Stimulated activated CD4-positive, alpha-beta T cell treated with anti-CD3 and anti-CD28 coated beads, Interleukin-2, amount 100 ng/mL, for 48 hours (primary cell): ENCODE results near the gene ARPC5L.
"Not testable (repeated sequence)": the region's sequence is repeated elsewhere in the genome, so short reads cannot be mapped to it uniquely, and the experiment has no call there.

ENCODE experiments used
- DNase-seq, 2 donors: peaks; one replicate each; pipeline ENCODE4 v3.0.0-alpha.2; 2020

The ARPC5L gene

GRCh38 chr9:124894741-124895170 is 32.8 kb downstream of the ARPC5L start:
- DNase-seq: no peak

DNA sequence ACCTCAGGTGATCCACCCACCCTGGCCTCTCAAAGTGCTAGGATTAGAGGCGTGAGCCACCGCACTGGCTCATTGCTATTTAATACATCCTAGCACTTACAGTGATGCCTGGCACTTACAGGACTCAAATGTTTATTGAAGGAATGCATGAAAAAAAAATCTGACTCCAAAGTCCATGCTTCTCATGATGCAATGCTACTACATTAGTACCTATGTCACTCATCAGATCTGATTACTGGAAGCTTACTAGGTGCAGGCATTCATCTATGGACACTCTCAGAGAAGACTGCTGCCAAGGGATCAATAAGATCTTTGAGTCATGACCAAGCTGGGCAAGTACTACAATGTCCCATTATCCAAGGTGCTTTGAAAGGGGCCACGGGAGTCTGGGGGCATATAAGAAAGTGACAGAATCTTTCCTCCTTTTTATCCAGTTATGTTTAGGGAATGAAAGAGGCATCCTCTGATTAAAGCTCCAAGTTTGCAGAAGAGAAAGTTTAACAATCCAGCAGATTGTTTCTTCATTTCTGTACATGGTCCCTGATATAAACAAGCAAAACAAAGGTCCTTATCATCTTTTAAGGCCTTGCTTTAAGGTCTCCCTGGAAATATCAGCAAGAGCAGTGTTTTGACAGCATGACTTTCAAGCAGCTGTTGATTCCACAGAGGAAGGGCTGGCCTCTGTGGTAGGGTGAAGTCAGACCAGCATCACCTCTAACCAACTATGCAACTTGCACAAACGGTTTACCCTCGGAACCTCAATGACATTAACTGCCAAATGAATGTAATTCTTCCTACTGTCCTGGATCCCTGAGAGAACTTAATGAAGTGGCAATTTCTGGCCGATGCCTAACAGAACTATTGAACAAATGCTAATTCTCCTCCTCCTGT is 35.9 kb downstream of the ARPC5L start:
- no peak for DNase-seq

DNA sequence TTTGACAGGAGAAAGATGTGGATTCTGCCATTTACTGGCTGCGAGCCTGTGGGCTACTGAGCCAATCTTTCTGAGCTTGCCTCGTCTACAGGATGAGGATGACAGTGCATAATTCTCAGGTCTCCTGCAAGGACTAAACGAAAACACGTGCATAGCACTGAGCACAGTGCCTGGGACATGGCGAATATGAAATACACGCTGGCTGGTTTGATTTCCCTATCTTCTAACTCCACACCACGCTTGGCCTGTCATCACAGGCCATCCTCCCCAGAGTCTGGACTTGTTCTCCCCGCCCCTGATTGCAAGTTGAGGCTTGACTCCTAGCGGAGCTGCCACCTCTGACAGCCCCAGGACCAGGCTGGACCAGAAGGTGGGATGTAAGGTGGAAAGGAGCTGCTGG is 37.9 kb downstream of the ARPC5L start:
- no peak for DNase-seq

GRCh38 chr9:124906966-124907365 is 45.0 kb downstream of the ARPC5L start:
- no peak for DNase-seq

DNA sequence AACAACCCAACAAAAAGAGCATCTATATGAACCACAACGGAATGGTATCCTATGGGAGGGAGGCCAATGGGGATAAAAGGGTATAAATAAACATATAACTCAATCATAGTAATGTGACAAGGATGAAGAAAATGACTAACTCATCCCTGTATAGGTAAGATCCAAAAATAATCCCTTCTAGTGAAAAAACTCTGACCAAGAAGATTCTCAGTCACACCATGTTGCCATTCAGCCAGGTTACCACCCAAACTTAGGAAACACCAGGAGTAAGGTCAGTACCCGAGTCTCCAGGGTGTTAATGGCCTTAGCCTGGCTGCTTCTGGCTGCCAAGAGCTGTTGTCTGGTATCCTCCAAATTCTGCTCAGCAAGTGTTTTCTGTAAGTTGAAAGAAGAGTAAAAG is 46.2 kb downstream of the ARPC5L start:
- no peak for DNase-seq

DNA sequence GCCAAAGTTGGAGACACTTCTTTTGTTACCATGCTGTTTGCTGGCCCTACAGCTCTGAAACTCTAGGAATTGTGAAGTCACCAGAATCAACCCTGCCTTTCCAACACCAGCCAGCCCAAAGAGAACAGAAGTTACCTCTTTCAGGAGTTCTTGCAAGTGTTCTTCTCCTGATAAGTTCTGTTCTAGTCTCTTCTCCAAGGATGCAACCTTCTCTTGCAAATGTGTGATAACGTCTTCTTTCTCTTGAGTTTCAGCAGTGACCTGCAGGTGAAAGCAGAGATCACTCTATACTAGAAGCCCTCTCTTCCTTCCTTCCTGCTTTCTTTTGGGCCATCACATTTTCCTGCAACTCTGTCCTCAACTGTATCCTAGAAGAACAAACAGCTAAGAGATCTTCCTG is 49.8 kb downstream of the ARPC5L start:
- DNase-seq: no peak

DNA sequence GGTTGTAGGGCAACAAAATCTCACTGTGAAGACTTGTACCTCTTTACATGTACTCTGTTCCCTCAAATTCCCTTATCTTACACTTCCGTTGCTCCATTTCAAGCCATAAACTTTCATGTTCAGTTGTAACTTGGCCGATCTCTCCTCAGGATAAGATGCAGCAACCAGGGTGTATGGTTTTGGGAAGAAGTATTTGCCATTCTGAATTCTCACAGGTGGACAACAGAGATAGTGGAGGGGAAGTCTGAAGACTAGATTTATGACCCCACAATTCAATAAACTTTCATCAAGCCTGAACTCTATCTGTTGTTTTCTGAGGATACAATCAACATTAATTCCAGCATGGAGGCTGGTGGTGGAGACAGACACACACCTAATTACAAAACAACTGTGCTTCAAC is 51.4 kb downstream of the ARPC5L start:
- no peak for DNase-seq

- no peak for DNase-seq
Observed at GRCh38 chr9:124914753-124915405, 52.9 kb downstream of the ARPC5L start.

DNA sequence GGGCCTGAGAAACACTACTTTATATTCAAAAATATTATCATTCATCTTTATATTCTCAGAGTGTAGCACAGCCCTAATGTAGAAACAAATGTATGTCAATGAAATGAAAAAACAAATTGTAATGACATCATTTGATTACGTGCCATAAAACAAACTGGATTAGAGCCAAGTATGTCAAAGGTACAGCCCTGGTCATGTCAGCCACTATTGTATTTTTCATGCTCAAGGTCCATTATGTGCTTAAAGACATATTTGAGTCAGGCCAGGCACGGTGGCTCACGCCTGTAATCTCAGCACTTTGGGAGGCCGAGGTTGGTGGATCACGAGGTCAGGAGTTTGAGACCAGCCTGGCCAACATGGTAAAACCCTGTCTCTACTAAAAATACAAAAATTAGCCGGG is 58.5 kb downstream of the ARPC5L start:
- not testable (repeated sequence) for DNase-seq
